ENCODE results near the gene SPTBN1.
"Not testable (repeated sequence)": the region's sequence is repeated elsewhere in the genome, so short reads cannot be mapped to it uniquely, and the experiment has no call there.

SPTBN1 gene

DNA sequence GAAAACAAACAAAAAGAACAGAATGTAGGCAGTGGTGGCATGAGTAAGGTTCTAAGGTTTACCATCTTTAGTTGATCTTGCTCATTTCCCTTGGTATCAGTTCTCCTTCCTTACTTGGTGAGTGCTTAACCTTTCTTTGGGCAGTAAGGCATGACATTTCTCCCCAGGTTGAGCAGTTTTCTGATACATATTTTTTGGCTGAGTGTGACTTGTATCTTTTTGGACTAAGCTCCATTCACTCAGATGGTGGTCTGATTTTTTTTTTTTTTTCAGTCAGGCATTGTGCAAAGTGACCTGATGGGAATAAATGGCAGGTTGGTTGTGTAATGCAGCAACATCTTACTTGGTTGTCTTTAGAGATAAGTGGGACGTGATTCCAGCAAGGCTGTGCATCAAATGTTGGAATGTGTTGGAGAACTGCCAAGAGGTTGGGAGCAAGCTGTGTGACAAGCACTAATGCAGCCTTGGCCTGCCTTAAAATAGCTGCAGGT lies 15.1 kb downstream of the SPTBN1 start:
- no peak for DNase-seq

- DNase-seq = no peak
Measured at GRCh38 chr2:54473851-54474250, 17.7 kb downstream of the SPTBN1 start.

GRCh38 chr2:54475285-54475684 lies 19.2 kb downstream of the SPTBN1 start:
- DNase-seq = no peak

- DNase-seq = no peak
Measured at GRCh38 chr2:54475919-54476318, 19.8 kb downstream of the SPTBN1 start.

GRCh38 chr2:54476852-54477251 lies 20.7 kb downstream of the SPTBN1 start:
- DNase-seq = no peak

GRCh38 chr2:54477896-54478295 lies 21.8 kb downstream of the SPTBN1 start:
- DNase-seq = no peak

DNA sequence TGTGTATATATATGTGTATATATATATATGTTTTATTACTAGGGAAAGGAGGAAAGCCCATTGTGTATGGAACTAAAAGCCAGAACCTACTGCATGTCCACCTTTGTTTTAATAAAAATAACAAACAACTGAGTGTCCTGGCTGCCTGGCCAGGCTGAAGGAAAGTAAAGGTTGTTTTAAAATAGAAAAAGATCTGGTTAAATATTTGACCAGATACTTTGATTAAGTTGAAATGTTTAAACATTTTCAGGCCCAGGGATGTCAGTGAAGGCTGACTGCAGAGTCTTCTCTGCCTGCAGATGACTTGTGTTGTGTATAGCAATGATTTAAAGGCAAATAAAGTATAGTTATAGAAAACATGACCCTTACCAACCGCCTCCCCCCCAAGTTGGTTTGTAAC lies 22.8 kb downstream of the SPTBN1 start:
- no peak for DNase-seq

- DNase-seq = no peak
Measured at GRCh38 chr2:54479424-54479823, 23.3 kb downstream of the SPTBN1 start.

GRCh38 chr2:54480025-54480424 lies 23.9 kb downstream of the SPTBN1 start:
- DNase-seq = no peak

GRCh38 chr2:54481686-54482085 lies 25.6 kb downstream of the SPTBN1 start:
- DNase-seq = no peak

- DNase-seq = no peak
Measured at GRCh38 chr2:54482715-54483114, 26.6 kb downstream of the SPTBN1 start.

GRCh38 chr2:54483426-54483825 lies 27.3 kb downstream of the SPTBN1 start:
- DNase-seq = no peak

DNA sequence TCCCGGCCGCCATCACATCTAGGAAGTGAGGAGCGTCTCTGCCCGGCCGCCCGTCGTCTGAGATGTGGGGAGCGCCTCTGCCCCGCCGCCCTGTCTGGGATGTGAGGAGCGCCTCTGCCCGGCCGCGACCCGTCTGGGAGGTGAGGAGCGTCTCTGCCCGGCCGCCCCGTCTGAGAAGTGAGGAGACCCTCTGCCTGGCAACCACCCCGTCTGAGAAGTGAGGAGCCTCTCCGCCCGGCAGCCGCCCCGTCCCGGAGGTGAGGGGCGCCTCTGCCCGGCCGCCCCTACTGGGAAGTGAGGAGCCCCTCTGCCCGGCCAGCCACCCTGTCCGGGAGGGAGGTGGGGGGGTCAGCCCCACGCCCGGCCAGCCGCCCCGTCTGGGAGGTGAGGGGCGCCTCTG lies 29.6 kb downstream of the SPTBN1 start:
- DNase-seq = not testable (repeated sequence)

DNA sequence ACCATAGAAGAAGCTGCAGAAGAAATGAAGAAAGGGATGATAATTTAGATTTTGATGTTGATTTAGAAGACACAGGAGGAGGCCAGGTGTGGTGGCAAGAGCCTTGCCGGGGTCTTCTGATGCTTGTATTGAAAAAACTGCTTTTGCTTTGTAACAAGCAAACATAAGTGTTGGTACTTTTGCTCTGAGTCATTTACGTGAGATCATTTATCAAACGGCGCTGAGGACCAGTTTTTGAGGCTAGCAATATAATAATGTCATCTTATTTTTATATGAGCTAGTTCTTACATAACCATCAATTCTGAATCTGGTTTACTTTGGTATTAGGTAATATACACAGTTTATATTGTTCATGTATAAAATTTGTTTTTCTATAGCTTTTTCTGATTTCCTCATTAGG lies 30.6 kb downstream of the SPTBN1 start:
- no peak for DNase-seq

GRCh38 chr2:54490863-54491262 lies 34.7 kb downstream of the SPTBN1 start:
- DNase-seq = no peak

GRCh38 chr2:54492335-54492734 lies 36.2 kb downstream of the SPTBN1 start:
- DNase-seq = no peak

- no peak for DNase-seq
Measured at GRCh38 chr2:54494087-54494486, 38.0 kb downstream of the SPTBN1 start.

DNA sequence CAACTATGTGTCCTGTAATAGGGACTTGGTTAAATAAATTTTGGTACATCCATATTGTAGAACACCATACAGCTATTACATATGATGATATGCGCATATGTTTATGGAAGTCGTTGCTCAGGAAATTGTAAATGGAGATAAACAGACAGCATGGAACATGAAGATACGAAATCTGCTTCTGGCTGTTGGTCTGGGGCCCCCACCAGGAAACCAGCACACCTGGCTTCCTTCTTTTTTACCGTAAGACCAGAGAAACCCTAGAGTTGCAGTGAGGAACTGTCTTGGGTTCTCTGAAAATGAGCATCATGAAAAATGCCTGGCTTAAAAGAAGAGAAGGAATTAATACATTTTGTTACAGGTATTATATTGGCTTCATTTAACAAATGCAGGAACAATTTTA lies 40.8 kb downstream of the SPTBN1 start:
- no peak for DNase-seq

GRCh38 chr2:54497763-54498680 lies 41.9 kb downstream of the SPTBN1 start:
- no peak for DNase-seq

DNA sequence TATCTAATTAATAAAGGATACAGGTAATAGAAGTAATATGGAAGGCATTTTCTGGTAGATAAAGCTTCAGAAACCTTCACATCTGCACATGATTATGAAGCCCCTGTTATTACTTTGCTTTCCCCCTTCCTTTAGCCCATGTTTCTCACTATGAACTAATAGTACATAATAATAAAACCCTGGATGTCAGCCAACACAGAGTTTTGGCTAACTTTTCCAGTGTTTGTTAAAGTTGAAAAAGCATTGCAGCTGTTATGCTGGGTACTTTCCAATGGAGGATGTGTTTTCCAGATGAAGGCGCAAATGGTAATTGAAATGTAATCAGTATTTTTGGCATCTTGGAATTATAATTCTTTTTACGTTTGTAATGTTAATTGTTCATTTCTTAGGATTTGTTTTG lies 43.5 kb downstream of the SPTBN1 start:
- DNase-seq = no peak

GRCh38 chr2:54500404-54501205 lies 44.5 kb downstream of the SPTBN1 start:
- DNase-seq = no peak

DNA sequence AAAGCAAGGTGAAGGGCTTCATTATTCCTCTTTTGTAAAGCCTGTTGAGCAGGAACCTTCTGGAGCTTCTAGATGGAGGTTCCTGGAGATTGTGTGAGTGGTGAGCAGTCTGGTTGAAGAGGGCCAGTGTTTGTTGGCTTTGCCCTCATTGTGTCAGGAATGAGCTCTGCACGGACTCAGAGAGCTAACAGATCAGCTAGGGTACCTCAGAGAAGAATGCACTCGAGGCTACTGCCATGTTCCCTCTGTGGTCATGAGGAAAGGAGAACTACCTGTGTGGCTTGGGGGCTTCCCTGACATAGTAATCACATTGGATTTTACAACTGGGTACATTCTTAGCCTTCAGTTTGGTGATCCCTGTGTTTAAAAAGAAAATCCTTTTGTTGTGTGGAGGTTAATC lies 46.6 kb downstream of the SPTBN1 start:
- no peak for DNase-seq

- DNase-seq = no peak
Measured at GRCh38 chr2:54503192-54503591, 47.1 kb downstream of the SPTBN1 start.

- no peak for DNase-seq
Measured at GRCh38 chr2:54503828-54504227, 47.7 kb downstream of the SPTBN1 start.

All from central memory CD4-positive, alpha-beta T cell (primary cell).